GM12872 (cell line): ENCODE results near the gene TOM1L1.

Experiments
- TF ChIP-seq, protein P1 (sequence below): IDR thresholded peaks from 3 replicates; pipeline ENCODE4 v1.5.1; 2011; ENCODE audit warnings: low read depth, mild to moderate bottlenecking, low read length, moderate library complexity; ENCODE audit not compliant: insufficient read depth

TOM1L1 gene

DNA sequence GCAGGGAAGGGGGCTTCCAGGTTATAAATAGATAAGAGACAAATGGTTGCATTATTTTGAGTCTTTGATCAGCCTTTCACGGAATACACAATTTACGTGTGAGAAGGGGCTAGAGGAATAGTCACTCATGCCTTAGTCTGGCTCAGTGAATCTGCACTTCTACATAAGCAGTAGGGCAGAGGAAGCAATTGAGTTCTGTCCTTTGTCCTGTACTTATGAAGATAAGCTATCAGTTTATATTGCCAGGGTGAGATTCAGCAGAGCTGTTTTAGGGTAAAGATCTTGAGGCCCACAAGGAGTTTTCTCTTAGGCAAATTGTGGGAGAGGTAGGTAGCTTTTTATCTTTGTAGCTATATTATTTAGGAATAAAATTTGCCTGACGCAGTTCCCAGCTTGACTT is 33.3 kb downstream of the TOM1L1 start:
- TF ChIP-seq, protein P1, sequence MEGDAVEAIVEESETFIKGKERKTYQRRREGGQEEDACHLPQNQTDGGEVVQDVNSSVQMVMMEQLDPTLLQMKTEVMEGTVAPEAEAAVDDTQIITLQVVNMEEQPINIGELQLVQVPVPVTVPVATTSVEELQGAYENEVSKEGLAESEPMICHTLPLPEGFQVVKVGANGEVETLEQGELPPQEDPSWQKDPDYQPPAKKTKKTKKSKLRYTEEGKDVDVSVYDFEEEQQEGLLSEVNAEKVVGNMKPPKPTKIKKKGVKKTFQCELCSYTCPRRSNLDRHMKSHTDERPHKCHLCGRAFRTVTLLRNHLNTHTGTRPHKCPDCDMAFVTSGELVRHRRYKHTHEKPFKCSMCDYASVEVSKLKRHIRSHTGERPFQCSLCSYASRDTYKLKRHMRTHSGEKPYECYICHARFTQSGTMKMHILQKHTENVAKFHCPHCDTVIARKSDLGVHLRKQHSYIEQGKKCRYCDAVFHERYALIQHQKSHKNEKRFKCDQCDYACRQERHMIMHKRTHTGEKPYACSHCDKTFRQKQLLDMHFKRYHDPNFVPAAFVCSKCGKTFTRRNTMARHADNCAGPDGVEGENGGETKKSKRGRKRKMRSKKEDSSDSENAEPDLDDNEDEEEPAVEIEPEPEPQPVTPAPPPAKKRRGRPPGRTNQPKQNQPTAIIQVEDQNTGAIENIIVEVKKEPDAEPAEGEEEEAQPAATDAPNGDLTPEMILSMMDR, result no peak

DNA sequence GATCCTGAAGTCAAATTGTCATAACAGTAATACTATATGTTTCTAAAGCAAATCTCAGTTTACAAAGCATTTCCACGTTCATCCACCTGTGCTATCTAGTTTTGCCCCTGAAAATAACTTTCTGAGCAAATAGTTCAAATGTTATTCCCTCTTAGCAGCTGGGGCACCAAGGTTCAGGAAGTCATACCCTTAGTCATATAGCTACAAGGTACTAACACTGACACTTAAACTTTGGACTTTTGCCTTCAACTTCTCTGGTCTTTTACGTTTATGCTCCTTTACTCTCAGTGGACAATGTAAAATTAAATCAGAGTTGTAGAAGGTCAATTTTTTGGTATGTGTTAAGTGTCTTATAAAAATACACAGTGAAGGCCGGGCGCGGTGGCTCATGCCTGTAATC is 34.8 kb downstream of the TOM1L1 start:
- TF ChIP-seq, protein P1, result no peak

DNA sequence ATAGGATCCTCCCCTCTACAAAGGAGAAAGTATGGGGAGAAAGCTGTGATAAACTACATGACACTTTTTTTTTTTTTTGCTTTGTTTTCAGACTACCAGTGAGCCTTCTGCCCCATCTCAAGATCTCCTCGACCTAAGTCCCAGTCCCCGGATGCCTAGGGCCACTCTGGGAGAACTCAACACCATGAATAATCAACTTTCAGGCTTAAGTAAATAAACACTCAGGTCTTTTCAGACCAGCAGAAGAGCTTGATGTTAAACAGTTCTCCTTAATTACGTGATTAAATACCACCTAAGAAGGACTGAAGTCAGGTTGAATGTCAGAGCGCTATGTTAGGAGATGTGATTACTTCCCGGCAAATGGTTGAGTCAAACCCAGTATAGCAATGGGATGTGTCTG is 36.4 kb downstream of the TOM1L1 start:
- TF ChIP-seq, protein P1, result no peak

DNA sequence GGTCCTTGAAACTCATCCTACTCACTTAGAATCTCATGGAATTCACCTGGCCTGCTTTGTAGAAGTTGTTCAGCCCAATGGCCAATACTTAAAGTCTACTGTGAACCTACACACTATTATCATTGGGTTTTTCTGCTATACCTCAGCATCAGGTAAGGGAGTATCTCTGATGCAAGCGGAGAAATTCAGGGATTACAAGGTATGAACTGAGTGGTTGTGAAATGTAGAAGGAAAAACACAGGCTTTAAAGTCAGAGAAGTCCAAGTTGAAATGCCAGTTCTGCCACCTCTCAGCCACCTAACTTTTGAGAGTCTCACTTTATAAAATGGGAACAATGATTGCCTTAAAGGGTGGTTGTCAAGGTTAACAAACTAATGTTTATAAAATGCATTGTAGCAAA is 36.8 kb downstream of the TOM1L1 start:
- TF ChIP-seq, protein P1, result no peak

DNA sequence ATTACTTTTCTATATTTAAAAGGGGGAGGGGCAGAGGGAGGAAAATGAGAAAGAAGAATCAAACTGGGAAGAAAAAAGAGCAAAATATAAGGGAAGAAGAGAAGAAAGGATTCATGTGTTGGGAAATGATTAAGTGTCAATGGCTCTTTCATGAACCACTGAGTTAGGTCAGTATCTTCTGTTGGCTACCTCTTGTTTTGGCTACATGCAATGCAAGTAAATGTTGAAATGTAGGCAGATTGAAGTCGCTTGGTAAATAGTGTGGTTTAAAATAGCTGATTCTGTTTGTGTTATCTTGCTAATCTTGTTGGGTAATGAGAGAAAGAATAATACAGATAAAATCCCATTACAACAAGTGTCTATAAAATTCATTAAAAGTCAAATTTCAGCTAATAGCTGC is 40.6 kb downstream of the TOM1L1 start:
- TF ChIP-seq, protein P1, result no peak

DNA sequence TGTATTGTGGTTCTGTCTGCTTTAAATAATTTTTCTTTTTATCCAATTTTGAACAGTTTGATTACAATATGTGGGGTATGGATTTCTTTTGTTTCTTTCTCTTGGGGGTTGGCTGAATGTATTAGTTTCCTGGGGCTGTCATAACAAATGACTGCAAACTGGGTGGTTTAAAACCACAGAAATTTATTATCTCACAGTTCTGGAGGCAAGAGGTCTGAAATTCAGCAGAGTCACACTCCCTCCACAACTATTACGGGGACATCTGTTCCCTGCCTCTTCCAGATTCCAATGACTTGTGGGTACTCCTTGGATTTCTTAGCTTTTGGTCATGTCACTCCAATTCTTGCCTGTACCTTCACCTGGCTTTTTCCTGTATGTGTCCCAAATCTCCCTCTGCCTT is 44.1 kb downstream of the TOM1L1 start:
- TF ChIP-seq, protein P1, result no peak

DNA sequence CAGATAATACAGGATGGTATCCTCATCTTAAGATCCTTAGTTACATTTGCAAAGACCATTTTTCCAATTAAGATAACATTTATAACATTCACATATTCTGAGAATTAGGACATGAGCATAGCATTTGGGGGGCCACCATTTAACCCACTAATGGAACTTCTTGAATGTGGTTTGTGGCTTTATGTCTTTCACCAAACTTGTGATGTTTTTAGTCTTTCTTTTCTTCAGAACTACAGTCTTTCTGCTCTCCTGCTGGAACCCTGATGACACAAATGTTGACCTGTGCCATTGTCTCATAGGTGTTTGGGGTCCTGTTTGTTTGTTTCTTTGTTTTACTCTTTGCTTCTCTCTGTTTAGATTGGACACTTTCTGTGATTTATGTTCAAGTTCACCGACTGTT is 44.6 kb downstream of the TOM1L1 start:
- TF ChIP-seq, protein P1, result no peak

DNA sequence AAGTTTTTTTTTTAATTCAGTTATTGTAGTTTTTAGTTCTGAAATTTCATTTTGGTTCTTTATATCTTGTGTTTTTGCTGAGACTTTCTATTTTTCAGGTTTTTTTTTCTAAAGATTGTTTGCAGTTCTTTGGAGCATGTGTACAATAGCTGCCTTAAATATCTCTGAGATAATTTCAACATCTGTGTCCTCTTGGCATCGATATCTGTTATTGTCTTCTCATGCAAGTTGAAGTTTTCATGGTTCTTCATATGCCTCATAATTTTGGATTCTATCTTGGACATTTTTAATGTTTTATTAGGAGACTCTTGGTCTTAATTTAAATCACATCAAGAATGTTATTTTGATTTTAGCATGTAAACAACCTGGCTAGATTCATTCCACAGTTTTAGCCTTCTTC is 45.0 kb downstream of the TOM1L1 start:
- TF ChIP-seq, protein P1, result no peak
